SU-DHL-6 (cell line): Measurements from ENCODE around the gene FXYD5.

ENCODE experiments used
- H2AFZ ChIP-seq: fragments of 200-600 bp; sonication (generic); 2 replicates; pipeline ENCODE4 v1.6.1; 2014; ENCODE audit warnings: low read depth, mild to moderate bottlenecking, moderate library complexity, mixed read lengths, antibody characterized with exemption, low read length; ENCODE audit not compliant: severe bottlenecking
- H3F3A ChIP-seq: fragments of 200-600 bp; shearing (Covaris generic); 2 replicates; pipeline ENCODE4 v1.6.0; 2016; ENCODE audit warnings: antibody characterized with exemption, mild to moderate bottlenecking; ENCODE audit not compliant: insufficient read depth
- H3K27ac ChIP-seq: fragments of 200-600 bp; sonication (generic); 2 replicates; pipeline ENCODE4 v1.5.1; 2016; ENCODE audit warnings: low read depth, mild to moderate bottlenecking, low read length, moderate library complexity, mixed read lengths
- H3K27me3 ChIP-seq: fragments of 200-600 bp; sonication (generic), shearing (Covaris generic); 2 replicates; pipeline ENCODE4 v1.6.0; 2014; ENCODE audit warnings: mild to moderate bottlenecking, low read length
- H3K36me3 ChIP-seq: fragments of 200-600 bp; sonication (generic); 2 replicates; pipeline ENCODE4 v1.6.1; 2014; ENCODE audit warnings: mild to moderate bottlenecking, low read length, mixed read lengths
- H3K4me2 ChIP-seq: fragments of 300-600, 200-600 bp; shearing (Covaris generic), sonication (generic); 2 replicates; pipeline ENCODE4 v1.6.0; 2014; ENCODE audit warnings: low read length, low read depth, mild to moderate bottlenecking; ENCODE audit not compliant: poor library complexity, severe bottlenecking
- H3K4me3 ChIP-seq: fragments of 200-600 bp; sonication (generic); 2 replicates; pipeline ENCODE4 v1.5.1; 2014; ENCODE audit warnings: antibody characterized with exemption, low read length, mild to moderate bottlenecking, mixed read lengths; ENCODE audit not compliant: insufficient read depth, poor library complexity, severe bottlenecking
- H3K79me2 ChIP-seq: fragments of 200-600 bp; sonication (generic); 2 replicates; pipeline ENCODE4 v1.6.1; 2014; ENCODE audit warnings: mild to moderate bottlenecking, low read length, moderate library complexity; ENCODE audit not compliant: insufficient read depth
- H3K9ac ChIP-seq: fragments of 200-600 bp; sonication (generic); 2 replicates; pipeline ENCODE4 v1.7.0; 2014; ENCODE audit warnings: mild to moderate bottlenecking, low read length
- H3K9me2 ChIP-seq: fragments of 200-600 bp; sonication (generic); replicated peaks from 2 replicates; pipeline ENCODE4 v1.6.1; 2014; ENCODE audit warnings: low read length; ENCODE audit not compliant: insufficient read depth
- H3K9me3 ChIP-seq: fragments of 200-600 bp; sonication (generic); 2 replicates; pipeline ENCODE4 v1.6.1; 2014; ENCODE audit warnings: low read length, mixed read lengths; ENCODE audit not compliant: insufficient read depth
- H4K20me1 ChIP-seq: fragments of 200-600 bp; sonication (generic); 2 replicates; pipeline ENCODE4 v1.6.1; 2014; ENCODE audit warnings: low read depth, mild to moderate bottlenecking, antibody characterized with exemption, low read length, moderate library complexity, mixed read lengths
- EZH2phosphoT487 ChIP-seq: fragments of 200-600 bp; sonication (generic), shearing (Covaris generic); conservative IDR thresholded peaks from 2 replicates; pipeline ENCODE4 v1.6.1; 2018; ENCODE audit warnings: mild to moderate bottlenecking, antibody characterized with exemption, low read length, moderate library complexity, mixed read lengths
- TF ChIP-seq, protein P1 (sequence below): fragments of 200-600 bp; sonication (generic); IDR thresholded peaks from one replicate; pipeline ENCODE4 v1.5.1; 2017; ENCODE audit warnings: antibody characterized with exemption, mild to moderate bottlenecking, low read length, moderate library complexity; ENCODE audit not compliant: insufficient read depth, poor library complexity, severe bottlenecking

The FXYD5 gene

DNA sequence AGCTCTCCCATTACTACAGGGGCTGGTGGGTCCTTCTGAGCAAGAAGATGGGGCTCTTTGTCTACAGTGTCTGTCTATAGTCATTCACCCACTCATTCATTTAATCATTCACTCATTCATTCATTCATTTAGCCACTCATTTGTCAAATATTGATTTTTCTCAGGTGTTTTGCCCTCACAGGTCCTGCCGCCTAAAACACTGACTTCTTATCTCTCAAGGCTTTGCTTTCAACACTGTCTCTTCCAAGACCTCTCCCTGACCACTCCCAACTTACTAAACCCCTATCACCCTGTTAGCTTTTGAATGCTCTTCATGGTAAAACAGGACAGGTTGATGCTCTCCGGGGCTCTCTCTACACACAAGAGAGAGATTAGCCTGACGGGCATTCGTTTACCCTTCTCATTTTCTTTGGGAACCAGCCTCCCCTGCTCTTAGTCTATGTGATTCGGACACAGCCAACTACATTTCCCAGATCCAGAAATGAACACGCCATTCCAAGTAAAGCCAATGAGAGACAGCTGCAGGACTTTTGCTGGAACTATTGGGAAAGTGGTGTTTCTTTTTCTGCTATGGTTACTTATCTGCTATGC, 51.3 kb downstream of the FXYD5 start:
- TF ChIP-seq, protein P1, sequence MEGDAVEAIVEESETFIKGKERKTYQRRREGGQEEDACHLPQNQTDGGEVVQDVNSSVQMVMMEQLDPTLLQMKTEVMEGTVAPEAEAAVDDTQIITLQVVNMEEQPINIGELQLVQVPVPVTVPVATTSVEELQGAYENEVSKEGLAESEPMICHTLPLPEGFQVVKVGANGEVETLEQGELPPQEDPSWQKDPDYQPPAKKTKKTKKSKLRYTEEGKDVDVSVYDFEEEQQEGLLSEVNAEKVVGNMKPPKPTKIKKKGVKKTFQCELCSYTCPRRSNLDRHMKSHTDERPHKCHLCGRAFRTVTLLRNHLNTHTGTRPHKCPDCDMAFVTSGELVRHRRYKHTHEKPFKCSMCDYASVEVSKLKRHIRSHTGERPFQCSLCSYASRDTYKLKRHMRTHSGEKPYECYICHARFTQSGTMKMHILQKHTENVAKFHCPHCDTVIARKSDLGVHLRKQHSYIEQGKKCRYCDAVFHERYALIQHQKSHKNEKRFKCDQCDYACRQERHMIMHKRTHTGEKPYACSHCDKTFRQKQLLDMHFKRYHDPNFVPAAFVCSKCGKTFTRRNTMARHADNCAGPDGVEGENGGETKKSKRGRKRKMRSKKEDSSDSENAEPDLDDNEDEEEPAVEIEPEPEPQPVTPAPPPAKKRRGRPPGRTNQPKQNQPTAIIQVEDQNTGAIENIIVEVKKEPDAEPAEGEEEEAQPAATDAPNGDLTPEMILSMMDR: no peak
- TF ChIP-seq EZH2phosphoT487: no peak
- Histone ChIP-seq H3K36me3 (no peaks in the 10 kb centered on the region), H3K79me2 (no peaks in the 10 kb centered on the region), H3K9me3 (no peaks in the 10 kb centered on the region), H4K20me1 (no peaks in the 10 kb centered on the region), H3K4me3 (peak overlapping the region; percentile 1), H3F3A (peaks cover 39% of the 10 kb centered on the region), H3K9me2 (no peaks in the 10 kb centered on the region), H2AFZ (no peak overlapping the region), H3K9ac (peak overlapping the region; percentile 47), H3K27me3 (no peaks in the 10 kb centered on the region), H3K4me2 (peak overlapping the region; percentile 76), H3K27ac (peak overlapping the region; percentile 91)

DNA sequence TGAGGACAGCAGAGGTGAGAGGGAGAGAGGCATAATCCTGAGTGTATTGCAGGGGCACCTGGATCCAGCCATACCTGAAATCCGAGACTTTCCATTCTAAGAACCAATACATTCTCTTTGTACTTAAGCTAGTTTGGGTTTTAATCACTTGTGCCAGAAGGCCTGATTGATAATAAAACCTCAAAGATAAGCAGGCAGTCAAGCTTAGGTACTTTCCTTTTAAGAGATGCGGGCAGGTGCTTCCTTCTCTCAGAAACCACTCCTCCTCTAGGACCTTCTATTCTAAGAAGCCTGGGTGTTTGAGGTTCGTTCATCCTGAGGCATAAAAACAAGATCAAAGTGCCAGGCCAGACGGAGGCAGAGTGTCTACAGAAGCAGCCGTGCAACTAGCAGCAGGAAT, 51.8 kb downstream of the FXYD5 start:
- Histone ChIP-seq H3K27me3 (no peaks in the 10 kb centered on the region), H3K9me2 (no peaks in the 10 kb centered on the region), H3K36me3 (no peaks in the 10 kb centered on the region), H3F3A (peaks cover 43% of the 10 kb centered on the region), H3K9me3 (no peaks in the 10 kb centered on the region), H3K4me2 (peak overlapping the region; percentile 76), H3K4me3 (peak overlapping the region; percentile 32), H3K9ac (peak overlapping the region; percentile 47), H3K79me2 (no peaks in the 10 kb centered on the region), H3K27ac (peak overlapping the region; percentile 91), H2AFZ (no peak overlapping the region), H4K20me1 (no peaks in the 10 kb centered on the region)
- TF ChIP-seq EZH2phosphoT487: no peak

DNA sequence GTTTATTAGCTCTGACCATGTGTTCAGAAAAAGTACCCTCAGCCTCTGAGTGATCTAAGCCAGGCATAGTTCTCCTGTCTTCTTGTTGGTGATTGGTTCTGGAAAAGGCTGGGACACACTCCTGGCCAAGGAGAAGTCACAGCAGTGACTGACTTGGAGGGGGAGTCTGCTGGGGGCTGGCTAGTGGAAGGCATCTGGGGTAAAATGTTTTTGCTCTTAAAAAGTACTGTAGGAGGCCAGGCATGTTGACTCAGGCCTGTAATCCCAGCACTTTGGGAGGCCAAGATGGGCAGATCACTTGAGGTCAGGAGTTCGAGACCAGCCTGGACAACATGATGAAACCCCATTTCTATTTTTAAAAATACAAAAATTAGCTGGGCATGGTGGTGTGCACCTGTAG, 52.3 kb downstream of the FXYD5 start:
- H3F3A ChIP-seq: peaks cover 48% of the 10 kb centered on the region
- H3K27ac ChIP-seq: peak overlapping the region; percentile 91
- H3K9me2 ChIP-seq: no peaks in the 10 kb centered on the region
- H3K4me2 ChIP-seq: peak overlapping the region; percentile 76
- no peaks in the 10 kb centered on the region for H3K79me2 ChIP-seq
- H2AFZ ChIP-seq: no peak overlapping the region
- TF ChIP-seq, protein P1: no peak
- TF ChIP-seq EZH2phosphoT487: no peak
- peak overlapping the region; percentile 32 for H3K4me3 ChIP-seq
- H3K9me3 ChIP-seq: no peaks in the 10 kb centered on the region
- H3K36me3 ChIP-seq: no peaks in the 10 kb centered on the region
- H3K27me3 ChIP-seq: no peaks in the 10 kb centered on the region
- H4K20me1 ChIP-seq: no peaks in the 10 kb centered on the region
- peak overlapping the region; percentile 47 for H3K9ac ChIP-seq

DNA sequence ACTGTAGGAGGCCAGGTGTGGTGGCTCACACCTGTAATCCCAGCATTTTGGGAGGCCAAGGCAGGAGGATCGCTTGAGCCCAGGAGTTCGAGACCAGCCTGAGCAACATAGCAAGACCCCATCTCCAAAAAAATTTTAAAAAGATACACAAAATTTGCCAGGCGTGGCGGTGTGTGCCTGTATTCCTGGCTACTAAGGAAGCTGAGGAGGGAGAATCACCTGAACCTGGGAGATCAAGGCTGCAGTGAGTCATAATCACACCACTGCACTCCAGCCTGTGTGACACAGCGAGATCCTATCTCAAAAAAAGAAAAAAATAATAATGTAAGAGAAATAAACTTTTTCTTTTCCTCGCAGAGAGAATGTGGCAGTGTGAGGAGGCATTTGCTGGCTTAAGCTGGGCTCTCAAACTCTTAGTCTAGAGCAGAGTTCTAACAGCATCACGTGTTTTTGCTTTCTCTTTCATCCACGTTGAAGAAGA, 52.9 kb downstream of the FXYD5 start:
- Histone ChIP-seq H2AFZ (peak overlapping the region; percentile 3), H3K79me2 (no peaks in the 10 kb centered on the region), H3K9ac (no peak overlapping the region; the same call in 1 of the 2 replicates), H3K9me2 (no peaks in the 10 kb centered on the region), H3F3A (peaks cover 54% of the 10 kb centered on the region), H4K20me1 (no peaks in the 10 kb centered on the region), H3K36me3 (no peaks in the 10 kb centered on the region), H3K27ac (peak overlapping the region; percentile 91), H3K9me3 (no peaks in the 10 kb centered on the region), H3K4me2 (peak overlapping the region; percentile 35), H3K27me3 (no peaks in the 10 kb centered on the region), H3K4me3 (no peak overlapping the region)
- TF ChIP-seq, protein P1: no peak
- TF ChIP-seq EZH2phosphoT487: no peak
